ENCODE measurements around the gene NLRP1. TPM values are rescaled to one million over a fixed set of nuclear protein-coding genes. Genes with fewer than 3 reads are reported as not detected.

The NLRP1 gene
- total RNA-seq, 2 experiments from 2014 or later: 254 to 258 TPM

DNA sequence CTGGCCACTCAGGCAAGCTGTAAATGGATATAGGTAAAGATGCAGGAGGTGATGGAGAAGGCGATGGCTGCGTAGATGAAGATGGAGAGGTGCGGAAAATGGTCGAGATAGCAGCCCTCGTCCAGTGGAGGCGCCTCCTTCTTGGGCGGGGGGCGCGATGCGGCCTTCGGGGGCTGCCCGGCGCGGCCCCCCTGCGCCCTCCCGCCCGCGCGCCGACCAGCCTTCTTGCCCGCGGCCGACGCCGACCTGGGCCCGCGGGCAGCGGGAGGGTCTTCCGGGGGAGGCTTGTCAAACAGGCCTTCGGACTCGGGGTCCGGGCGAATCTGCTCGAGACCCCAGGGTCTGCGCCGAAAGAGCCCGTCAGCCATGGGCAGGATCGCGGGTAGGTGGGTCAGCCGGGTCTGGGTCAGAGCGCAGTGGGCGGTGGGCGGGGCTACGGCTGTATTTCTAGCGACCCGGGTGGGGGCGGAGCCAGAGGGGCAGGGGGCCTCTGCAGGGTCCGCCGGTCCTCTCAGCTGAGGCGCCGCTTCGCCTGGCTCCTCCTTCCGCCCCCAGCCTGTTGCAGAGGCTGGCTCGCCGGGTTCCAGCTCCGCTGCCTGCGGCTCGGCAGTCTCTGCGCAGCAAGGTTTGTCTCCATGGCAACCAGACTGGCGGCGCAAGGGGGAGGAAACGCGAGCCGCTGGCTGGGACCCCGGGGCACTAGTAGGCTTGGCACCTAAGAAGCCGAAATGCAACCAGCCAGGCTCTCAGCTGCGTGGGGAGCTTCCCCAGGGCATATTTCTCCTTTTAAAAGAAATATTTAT, 83.5 kb downstream of the NLRP1 start:
- ATAC-seq (ENCODE audit: poor library complexity): peak; percentile 95
- CTCF ChIA-PET: interaction anchor here (0.7 kb wide), 1 partner anchor 62 kb away, joined by 3 read pairs; the partner anchor contains the start of gene C1QBP
- Histone ChIP-seq H3K9me3 (ENCODE audit: control insufficient read depth in 1 of 2, insufficient read depth in 1 of 2, low read length in 2 of 2) (no peaks in the 10 kb centered on the region), H3K36me3 (ENCODE audit: insufficient read depth, low read length) (peaks cover 25% of the 10 kb centered on the region), H3K27me3 (ENCODE audit: control insufficient read depth in 1 of 2, insufficient read depth in 2 of 2, low read length in 2 of 2) (no peaks in the 10 kb centered on the region), H3K4me1 (ENCODE audit: insufficient read depth, low read length) (peaks cover 17% of the 10 kb centered on the region), H3K4me3 (ENCODE audit: low read length) (peak overlapping the region; percentile 64), H3K27ac (ENCODE audit: low read depth in 1 of 2, low read length in 2 of 2) (peak overlapping the region in 1 of 2 donors; percentile 14)
- intact Hi-C loops (cut with DNase I, micrococcal nuclease): loop anchor here (1.0 kb wide), 2 partner anchors 13 to 14 kb away; partner anchors contain the start of genes DERL2 (in 1 of the 2) and MIS12 (in 1 of the 2)
- Mint-ChIP-seq H3K27ac (peak overlapping the region; percentile 83), H3K9me3 (no peaks in the 10 kb centered on the region), H3K27me3 (no peaks in the 10 kb centered on the region), H3K4me3 (peak overlapping the region; percentile 93), H3K4me1 (ENCODE audit: low read depth) (peaks cover 21% of the 10 kb centered on the region), H3K36me3 (ENCODE audit: low read depth) (peaks cover 52% of the 10 kb centered on the region)
- DNase-seq: peak; percentile 60 to 91 (median 74)
- TF ChIP-seq, protein P1, sequence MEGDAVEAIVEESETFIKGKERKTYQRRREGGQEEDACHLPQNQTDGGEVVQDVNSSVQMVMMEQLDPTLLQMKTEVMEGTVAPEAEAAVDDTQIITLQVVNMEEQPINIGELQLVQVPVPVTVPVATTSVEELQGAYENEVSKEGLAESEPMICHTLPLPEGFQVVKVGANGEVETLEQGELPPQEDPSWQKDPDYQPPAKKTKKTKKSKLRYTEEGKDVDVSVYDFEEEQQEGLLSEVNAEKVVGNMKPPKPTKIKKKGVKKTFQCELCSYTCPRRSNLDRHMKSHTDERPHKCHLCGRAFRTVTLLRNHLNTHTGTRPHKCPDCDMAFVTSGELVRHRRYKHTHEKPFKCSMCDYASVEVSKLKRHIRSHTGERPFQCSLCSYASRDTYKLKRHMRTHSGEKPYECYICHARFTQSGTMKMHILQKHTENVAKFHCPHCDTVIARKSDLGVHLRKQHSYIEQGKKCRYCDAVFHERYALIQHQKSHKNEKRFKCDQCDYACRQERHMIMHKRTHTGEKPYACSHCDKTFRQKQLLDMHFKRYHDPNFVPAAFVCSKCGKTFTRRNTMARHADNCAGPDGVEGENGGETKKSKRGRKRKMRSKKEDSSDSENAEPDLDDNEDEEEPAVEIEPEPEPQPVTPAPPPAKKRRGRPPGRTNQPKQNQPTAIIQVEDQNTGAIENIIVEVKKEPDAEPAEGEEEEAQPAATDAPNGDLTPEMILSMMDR (IDR thresholded peaks at IDR 0.05): no peak
- POLR2A ChIA-PET: interaction anchor here (1.0 to 5.4 kb wide), 4 partner anchors 14 to 82 kb away, joined by 5 to 51 read pairs (median 8); partner anchors contain the start of genes DERL2, MIS12, NUP88 and RPAIN

DNA sequence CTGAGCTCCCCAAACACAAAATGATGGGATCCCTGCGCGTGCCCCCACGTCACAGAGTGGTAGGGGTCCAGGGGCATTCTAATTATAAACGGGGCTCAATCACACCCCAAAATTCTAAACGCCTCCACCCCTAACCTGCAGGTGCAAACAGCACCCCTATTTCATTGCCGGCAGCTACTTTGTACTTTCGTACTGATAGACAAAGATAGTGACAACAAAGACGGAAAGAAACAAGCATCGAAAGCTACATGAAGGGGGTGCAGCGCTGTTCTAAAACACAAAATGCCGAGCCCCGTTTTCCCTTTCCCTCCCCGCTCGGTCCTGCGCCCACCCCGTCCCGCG, 84.1 kb downstream of the NLRP1 start:
- Histone ChIP-seq H3K27ac (ENCODE audit: low read depth in 1 of 2, low read length in 2 of 2) (no peak overlapping the region), H3K9me3 (ENCODE audit: control insufficient read depth in 1 of 2, insufficient read depth in 1 of 2, low read length in 2 of 2) (no peaks in the 10 kb centered on the region), H3K27me3 (ENCODE audit: control insufficient read depth in 1 of 2, insufficient read depth in 2 of 2, low read length in 2 of 2) (no peaks in the 10 kb centered on the region), H3K4me1 (ENCODE audit: insufficient read depth, low read length) (peaks cover 17% of the 10 kb centered on the region), H3K4me3 (ENCODE audit: low read length) (peak overlapping the region; percentile 64), H3K36me3 (ENCODE audit: insufficient read depth, low read length) (peaks cover 19% of the 10 kb centered on the region)
- peaks cover 21% of the 10 kb centered on the region for H3K4me1 Mint-ChIP-seq (ENCODE audit: low read depth)
- no peaks in the 10 kb centered on the region for H3K27me3 Mint-ChIP-seq
- intact Hi-C loops (cut with DNase I, micrococcal nuclease): loop anchor here (1.0 kb wide), 2 partner anchors 13 to 14 kb away; partner anchors contain the start of genes DERL2 (in 1 of the 2) and MIS12 (in 1 of the 2)
- DNase-seq (no peak), ATAC-seq (ENCODE audit: poor library complexity) (no peak)
- TF ChIP-seq, protein P1 (IDR thresholded peaks at IDR 0.05): no peak
- ChIA-PET POLR2A (interaction anchor here (1.2 to 5.4 kb wide), 3 partner anchors 13 to 81 kb away, joined by 5 to 51 read pairs (median 10); partner anchors contain the start of genes DERL2, MIS12, NUP88 and RPAIN), CTCF (interaction anchor here (0.7 kb wide), 1 partner anchor 61 kb away, joined by 3 read pairs; the partner anchor contains the start of gene C1QBP)
- H3K9me3 Mint-ChIP-seq: no peaks in the 10 kb centered on the region
- peak overlapping the region; percentile 93 for H3K4me3 Mint-ChIP-seq
- H3K36me3 Mint-ChIP-seq (ENCODE audit: low read depth): peaks cover 47% of the 10 kb centered on the region
- peak overlapping the region; percentile 83 for H3K27ac Mint-ChIP-seq

DNA sequence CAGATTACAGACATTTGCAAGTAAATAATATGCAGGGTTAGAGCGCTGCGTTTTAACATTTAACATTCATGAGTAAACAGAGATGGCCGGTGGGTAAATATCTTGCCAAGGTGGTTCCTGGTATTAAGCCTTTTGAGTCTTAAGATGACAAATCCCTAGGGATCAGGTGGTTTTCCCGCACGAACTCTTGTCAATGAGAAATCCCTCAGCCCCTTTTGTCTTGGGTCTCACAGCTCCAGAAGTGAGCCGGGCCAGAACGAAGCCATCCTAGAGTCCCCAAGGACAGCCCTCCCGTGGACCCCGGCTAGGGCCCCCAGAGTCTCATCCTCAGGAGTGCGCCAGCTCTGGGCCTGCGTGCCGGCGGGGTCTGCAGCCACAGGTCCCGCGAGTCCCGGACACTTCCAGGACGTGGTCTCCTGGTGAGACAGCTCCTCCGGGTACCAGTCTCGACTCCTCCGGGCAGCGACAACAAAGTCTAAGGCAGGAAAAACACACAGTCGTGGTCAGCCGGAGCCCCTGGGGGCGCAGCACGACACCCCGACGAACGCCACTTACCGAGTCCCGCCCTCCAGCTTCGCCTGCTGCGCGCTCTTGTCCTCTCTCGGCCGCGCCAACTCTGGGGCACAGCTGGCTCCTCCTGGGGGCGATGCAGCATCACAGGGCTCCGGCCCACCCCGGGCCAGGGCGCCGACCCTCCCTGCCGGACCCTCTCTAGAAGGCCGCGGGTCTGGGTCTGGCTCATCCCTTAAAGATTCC, 84.7 kb downstream of the NLRP1 start:
- no peaks in the 10 kb centered on the region for H3K9me3 Mint-ChIP-seq
- intact Hi-C loops (cut with DNase I, micrococcal nuclease): loop anchor here (1.0 to 10.0 kb wide), 3 partner anchors 12 to 1515 kb away; partner anchors contain the start of genes DERL2 (in 1 of the 2), MIS12 (in 1 of the 2) and RNASEK (in 1 of the 2)
- H3K27ac ChIP-seq (ENCODE audit: low read depth in 1 of 2, low read length in 2 of 2): no peak overlapping the region

More for the DNA sequence above, 84.7 kb downstream of the NLRP1 start:
- Mint-ChIP-seq H3K4me3 (peak overlapping the region; percentile 93), H3K27ac (peak overlapping the region; percentile 83), H3K4me1 (ENCODE audit: low read depth) (peaks cover 21% of the 10 kb centered on the region), H3K27me3 (no peaks in the 10 kb centered on the region), H3K36me3 (ENCODE audit: low read depth) (peaks cover 41% of the 10 kb centered on the region)
- DNase-seq (peak in 2 of 14 experiments; percentile 25 to 36), ATAC-seq (ENCODE audit: poor library complexity) (no peak)
- TF ChIP-seq, protein P1 (IDR thresholded peaks at IDR 0.05): no peak
- Histone ChIP-seq H3K27me3 (ENCODE audit: control insufficient read depth in 1 of 2, insufficient read depth in 2 of 2, low read length in 2 of 2) (no peaks in the 10 kb centered on the region), H3K4me3 (ENCODE audit: low read length) (peak overlapping the region; percentile 64), H3K36me3 (ENCODE audit: insufficient read depth, low read length) (peaks cover 14% of the 10 kb centered on the region), H3K4me1 (ENCODE audit: insufficient read depth, low read length) (peaks cover 17% of the 10 kb centered on the region), H3K9me3 (ENCODE audit: control insufficient read depth in 1 of 2, insufficient read depth in 1 of 2, low read length in 2 of 2) (no peaks in the 10 kb centered on the region)
- POLR2A ChIA-PET: interaction anchor here (0.7 to 5.4 kb wide), 4 partner anchors 13 to 80 kb away, joined by 3 to 51 read pairs (median 8); partner anchors contain the start of genes DERL2, MIS12, NUP88 and RPAIN
- CTCF ChIA-PET: interaction anchor here (0.7 kb wide), 1 partner anchor 60 kb away, joined by 3 read pairs; the partner anchor contains the start of gene C1QBP
